Vagina (tissue), 2 donors: ENCODE measurements around the gene TRIM6. TPM values are rescaled to one million over a fixed set of nuclear protein-coding genes. Genes with fewer than 3 reads are reported as not detected.

Experiments
- DNase-seq, 2 donors: peaks; one replicate each; pipeline ENCODE4 v3.0.0-alpha.2; 2017; ENCODE audit errors: extremely low spot score in 2 of 2
- H3K27ac ChIP-seq: fragments of 200-600 bp; sonication (generic); one replicate; pipeline ENCODE4 v1.5.1; 2019
- H3K27me3 ChIP-seq: fragments of 200-600 bp; sonication (generic); one replicate; pipeline ENCODE4 v1.5.1; 2019
- H3K36me3 ChIP-seq, 2 donors: fragments of 200-600 bp; sonication (generic); one replicate each; pipeline ENCODE4 v1.5.1; 2017 to 2019
- H3K4me1 ChIP-seq: fragments of 200-600 bp; sonication (generic); one replicate; pipeline ENCODE4 v1.5.1; 2019
- H3K4me3 ChIP-seq, 2 donors: fragments of 200-600 bp; sonication (generic); 1 replicate in 1 of 2; 2 replicates in 1 of 2; pipeline ENCODE4 v1.5.1; 2016 to 2019
- H3K9me3 ChIP-seq: fragments of 200-600 bp; sonication (generic); one replicate; pipeline ENCODE4 v1.5.1; 2019
- CTCF ChIP-seq, 3 experiments: fragments of 450-650 bp in 2 of 3; fragments of 200-600 bp in 1 of 3; sonication (generic) in 1 of 3; IDR thresholded peaks; one replicate each; pipeline ENCODE4 v1.5.1; 2017 to 2019; ENCODE audit warnings: antibody characterized with exemption in 3 of 3, mild to moderate bottlenecking in 2 of 3, moderate library complexity in 2 of 3
- POLR2A ChIP-seq, 2 donors: fragments of 450-650 bp; IDR thresholded peaks; one replicate each; pipeline ENCODE4 v1.6.1; 2017; ENCODE audit warnings: antibody characterized with exemption in 2 of 2, mild to moderate bottlenecking in 2 of 2, moderate library complexity in 2 of 2
- POLR2AphosphoS5 ChIP-seq, 2 donors: sonication (generic); formaldehyde crosslinking; IDR thresholded peaks; one replicate each; pipeline ENCODE4 v1.9.0; 2017; ENCODE audit warnings: antibody characterized with exemption in 2 of 2, mild to moderate bottlenecking in 2 of 2, low read depth in 1 of 2; ENCODE audit not compliant: insufficient read depth in 1 of 2
- intact Hi-C: fragments of 100-400 bp; cut with DNase I; formaldehyde crosslinking; loops from one replicate; pipeline ENCODE4 v1.15.1; 2023
- total RNA-seq: library from RNA; depleted of rRNA; stranded (reverse); fragments of >200 nt; gene quantifications from one replicate; pipeline ENCODE4 v1.2.3, GENCODE V29; 2016

TRIM6 gene
- total RNA-seq, 1 donor from 2014 or later = 3.9 TPM

- TF ChIP-seq POLR2AphosphoS5 (IDR thresholded peaks at IDR 0.05; ENCODE audit: insufficient read depth in 1 of 2, low read depth in 1 of 2) = no peak
- H3K27ac ChIP-seq = no peak overlapping the region
These were observed 15.2 kb downstream of the TRIM6 start for GRCh38 chr11:5611627-5612026.

GRCh38 chr11:5618807-5619206 is 22.4 kb downstream of the TRIM6 start:
- intact Hi-C loops = no loop called here
- Histone ChIP-seq H3K9me3 (no peaks in the 10 kb centered on the region), H3K27ac (no peak overlapping the region), H3K36me3 (no peaks in the 10 kb centered on the region), H3K4me3 (no peak overlapping the region), H3K27me3 (no peaks in the 10 kb centered on the region), H3K4me1 (peaks cover 15% of the 10 kb centered on the region)
- TF ChIP-seq CTCF (IDR thresholded peaks at IDR 0.05) = no peak
- TF ChIP-seq POLR2A (IDR thresholded peaks at IDR 0.05) = no peak
- no peak for TF ChIP-seq POLR2AphosphoS5 (IDR thresholded peaks at IDR 0.05; ENCODE audit: insufficient read depth in 1 of 2, low read depth in 1 of 2)
- no peak for DNase-seq

More at GRCh38 chr11:5611627-5612026, 15.2 kb downstream of the TRIM6 start:
- no peak for DNase-seq
- no peaks in the 10 kb centered on the region for H3K27me3 ChIP-seq
- no peaks in the 10 kb centered on the region for H3K36me3 ChIP-seq
- H3K9me3 ChIP-seq = no peaks in the 10 kb centered on the region
- no peak overlapping the region for H3K4me3 ChIP-seq
- intact Hi-C loops = no loop called here
- H3K4me1 ChIP-seq = no peaks in the 10 kb centered on the region

GRCh38 chr11:5620651-5621521 is 24.4 kb downstream of the TRIM6 start:
- H3K4me3 ChIP-seq = no peak overlapping the region
- no peak for DNase-seq
- no peaks in the 10 kb centered on the region for H3K27me3 ChIP-seq
- peak overlapping the region; percentile 14 for H3K27ac ChIP-seq
- no peak for TF ChIP-seq POLR2A (IDR thresholded peaks at IDR 0.05)
- no peak for TF ChIP-seq CTCF (IDR thresholded peaks at IDR 0.05)
- TF ChIP-seq POLR2AphosphoS5 (IDR thresholded peaks at IDR 0.05; ENCODE audit: insufficient read depth in 1 of 2, low read depth in 1 of 2) = peak in 1 of 2 donors; percentile 54
- no peaks in the 10 kb centered on the region for H3K36me3 ChIP-seq
- intact Hi-C loops = no loop called here
- H3K4me1 ChIP-seq = peaks cover 30% of the 10 kb centered on the region
- H3K9me3 ChIP-seq = no peaks in the 10 kb centered on the region

- Histone ChIP-seq H3K4me1 (peaks cover 36% of the 10 kb centered on the region), H3K27ac (no peak overlapping the region), H3K36me3 (no peaks in the 10 kb centered on the region), H3K27me3 (no peaks in the 10 kb centered on the region), H3K9me3 (no peaks in the 10 kb centered on the region), H3K4me3 (no peak overlapping the region)
- no peak for DNase-seq
- intact Hi-C loops = no loop called here
- TF ChIP-seq CTCF (IDR thresholded peaks at IDR 0.05) = no peak
- TF ChIP-seq POLR2AphosphoS5 (IDR thresholded peaks at IDR 0.05; ENCODE audit: insufficient read depth in 1 of 2, low read depth in 1 of 2) = no peak
- no peak for TF ChIP-seq POLR2A (IDR thresholded peaks at IDR 0.05)
These were observed 25.1 kb downstream of the TRIM6 start for GRCh38 chr11:5621580-5621979.

GRCh38 chr11:5622802-5623201 is 26.4 kb downstream of the TRIM6 start:
- H3K4me1 ChIP-seq = peaks cover 36% of the 10 kb centered on the region
- H3K4me3 ChIP-seq = no peak overlapping the region
- no peak for DNase-seq
- no peak for TF ChIP-seq POLR2A (IDR thresholded peaks at IDR 0.05)
- no peak for TF ChIP-seq POLR2AphosphoS5 (IDR thresholded peaks at IDR 0.05; ENCODE audit: insufficient read depth in 1 of 2, low read depth in 1 of 2)
- TF ChIP-seq CTCF (IDR thresholded peaks at IDR 0.05) = no peak
- H3K27me3 ChIP-seq = no peaks in the 10 kb centered on the region
- no peaks in the 10 kb centered on the region for H3K9me3 ChIP-seq
- H3K27ac ChIP-seq = no peak overlapping the region
- intact Hi-C loops = no loop called here
- H3K36me3 ChIP-seq = no peaks in the 10 kb centered on the region
